ENCODE results near the gene RHCE.

- TF ChIP-seq CTCF (IDR thresholded peaks at IDR 0.05) (no peak), ZFX (IDR thresholded peaks at IDR 0.05; ENCODE audit: borderline replicate concordance) (no peak)
Measured at GRCh38 chr1:25467193-25467592, 46.6 kb upstream of the RHCE start.

Data from 22Rv1 (cell line).